ENCODE data around the gene CDC16.

Gene CDC16

DNA sequence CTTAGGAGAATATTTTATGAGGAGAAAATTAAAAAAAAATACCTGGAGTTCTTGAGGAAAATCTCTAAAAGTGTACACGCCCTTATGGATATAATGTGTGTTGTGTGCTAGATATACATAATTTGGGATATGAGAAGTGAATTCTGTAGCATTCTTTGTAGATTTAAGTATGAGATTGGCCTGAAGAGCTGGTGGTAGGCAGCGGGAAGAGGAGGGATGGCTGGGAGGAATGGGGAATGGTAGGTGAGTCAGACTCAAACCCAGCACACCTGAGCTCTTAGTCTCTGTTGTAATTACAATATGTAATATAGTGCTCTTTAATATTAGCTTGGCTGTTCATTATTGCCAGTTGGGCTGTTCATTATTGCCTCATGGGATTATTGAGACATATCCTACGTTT, 86.6 kb downstream of the CDC16 start:
- Histone ChIP-seq H3K9ac (ENCODE audit: low read length) (no peak overlapping the region), H2AFZ (ENCODE audit: low read depth, low read length) (no peak overlapping the region), H3K79me2 (ENCODE audit: low read length) (peaks cover 96% of the 10 kb centered on the region), H3K4me1 (ENCODE audit: low read length) (no peaks in the 10 kb centered on the region), H3K4me3 (ENCODE audit: low read length) (no peak overlapping the region), H3K27ac (ENCODE audit: low read length) (no peak overlapping the region), H3K4me2 (ENCODE audit: low read length) (no peak overlapping the region), H3K36me3 (replicated peaks; ENCODE audit: low read depth, low read length) (peaks cover 76% of the 10 kb centered on the region), H4K20me1 (ENCODE audit: insufficient read depth, low read length) (peaks cover 86% of the 10 kb centered on the region), H3K27me3 (ENCODE audit: low read depth, low read length) (no peaks in the 10 kb centered on the region), H3K9me3 (ENCODE audit: insufficient read depth, low read length) (no peaks in the 10 kb centered on the region)
- TF ChIP-seq, protein P1, sequence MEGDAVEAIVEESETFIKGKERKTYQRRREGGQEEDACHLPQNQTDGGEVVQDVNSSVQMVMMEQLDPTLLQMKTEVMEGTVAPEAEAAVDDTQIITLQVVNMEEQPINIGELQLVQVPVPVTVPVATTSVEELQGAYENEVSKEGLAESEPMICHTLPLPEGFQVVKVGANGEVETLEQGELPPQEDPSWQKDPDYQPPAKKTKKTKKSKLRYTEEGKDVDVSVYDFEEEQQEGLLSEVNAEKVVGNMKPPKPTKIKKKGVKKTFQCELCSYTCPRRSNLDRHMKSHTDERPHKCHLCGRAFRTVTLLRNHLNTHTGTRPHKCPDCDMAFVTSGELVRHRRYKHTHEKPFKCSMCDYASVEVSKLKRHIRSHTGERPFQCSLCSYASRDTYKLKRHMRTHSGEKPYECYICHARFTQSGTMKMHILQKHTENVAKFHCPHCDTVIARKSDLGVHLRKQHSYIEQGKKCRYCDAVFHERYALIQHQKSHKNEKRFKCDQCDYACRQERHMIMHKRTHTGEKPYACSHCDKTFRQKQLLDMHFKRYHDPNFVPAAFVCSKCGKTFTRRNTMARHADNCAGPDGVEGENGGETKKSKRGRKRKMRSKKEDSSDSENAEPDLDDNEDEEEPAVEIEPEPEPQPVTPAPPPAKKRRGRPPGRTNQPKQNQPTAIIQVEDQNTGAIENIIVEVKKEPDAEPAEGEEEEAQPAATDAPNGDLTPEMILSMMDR (IDR thresholded peaks at IDR 0.05; ENCODE audit: low read depth, low read length): no peak
- no peak for TF ChIP-seq EZH2phosphoT487 (IDR thresholded peaks at IDR 0.05; ENCODE audit: low read depth)

All from OCI-LY3 (cell line).